Lung microvascular endothelial cell (primary cell): ENCODE results near the gene CCDC40. TPM values are rescaled to one million over a fixed set of nuclear protein-coding genes. Genes with fewer than 3 reads are reported as not detected.

Experiments
- DNase-seq, 2 donors: peaks; one replicate each; pipeline versions ENCODE4 v3.0.0 to v3.0.0-alpha.2; 2010; ENCODE audit warnings: low read depth in 2 of 2
- total RNA-seq: library from RNA; depleted of rRNA; stranded (reverse); fragments of >200 nt; gene quantifications from 2 replicates; pipeline ENCODE4 v1.2.1, GENCODE V29; 2014

CCDC40 gene
- total RNA-seq, 1 donor from 2014 or later, result 4.0 TPM

DNA sequence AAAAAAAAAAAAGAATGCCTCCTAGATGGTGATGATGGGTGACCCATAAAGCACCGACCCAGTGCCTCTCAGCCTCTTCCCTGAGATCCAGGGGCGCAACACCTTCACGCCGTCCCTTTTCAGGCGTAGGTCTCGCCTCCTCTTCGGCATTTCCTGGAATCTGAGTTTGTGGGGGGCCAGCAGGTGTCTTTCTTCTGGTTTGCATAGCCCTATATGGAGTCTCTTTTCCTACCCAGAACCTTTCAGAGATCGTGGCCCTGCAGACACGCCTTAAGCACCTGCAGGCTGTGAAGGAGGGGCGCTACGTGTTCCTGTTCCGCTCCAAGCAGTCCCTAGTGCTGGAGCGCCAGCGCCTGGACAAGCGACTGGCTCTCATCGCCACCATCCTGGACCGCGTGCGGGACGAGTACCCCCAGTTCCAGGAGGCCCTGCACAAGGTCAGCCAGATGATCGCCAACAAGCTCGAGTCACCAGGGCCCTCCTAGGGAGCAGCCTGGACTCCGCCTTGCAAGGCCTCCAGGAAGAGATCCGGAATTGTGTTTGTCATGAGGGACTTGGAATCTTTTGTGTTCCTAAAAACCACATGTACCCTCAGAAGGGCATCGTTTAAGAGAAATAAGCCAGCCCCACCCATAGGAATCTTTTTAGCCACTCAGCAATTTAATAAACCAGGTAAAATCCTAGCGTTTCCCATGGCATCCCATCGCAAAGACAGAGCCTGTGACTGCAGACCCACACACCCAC lies 63.0 kb downstream of the CCDC40 start:
- no peak for DNase-seq

DNA sequence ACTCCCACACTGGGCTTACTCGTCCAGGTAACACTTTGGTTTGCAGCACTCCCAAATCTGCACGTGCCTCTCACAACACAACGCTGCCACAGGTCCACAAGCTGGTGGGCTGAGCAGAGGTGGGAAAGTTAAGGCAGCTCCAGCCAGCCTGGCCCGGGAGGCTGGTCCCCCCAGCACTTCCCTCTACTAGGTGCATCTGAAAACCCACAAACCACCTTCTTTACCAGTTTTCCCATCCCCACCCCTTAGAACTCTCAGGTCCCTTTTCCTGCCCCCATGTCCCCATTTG lies 63.5 kb downstream of the CCDC40 start:
- DNase-seq, result no peak

DNA sequence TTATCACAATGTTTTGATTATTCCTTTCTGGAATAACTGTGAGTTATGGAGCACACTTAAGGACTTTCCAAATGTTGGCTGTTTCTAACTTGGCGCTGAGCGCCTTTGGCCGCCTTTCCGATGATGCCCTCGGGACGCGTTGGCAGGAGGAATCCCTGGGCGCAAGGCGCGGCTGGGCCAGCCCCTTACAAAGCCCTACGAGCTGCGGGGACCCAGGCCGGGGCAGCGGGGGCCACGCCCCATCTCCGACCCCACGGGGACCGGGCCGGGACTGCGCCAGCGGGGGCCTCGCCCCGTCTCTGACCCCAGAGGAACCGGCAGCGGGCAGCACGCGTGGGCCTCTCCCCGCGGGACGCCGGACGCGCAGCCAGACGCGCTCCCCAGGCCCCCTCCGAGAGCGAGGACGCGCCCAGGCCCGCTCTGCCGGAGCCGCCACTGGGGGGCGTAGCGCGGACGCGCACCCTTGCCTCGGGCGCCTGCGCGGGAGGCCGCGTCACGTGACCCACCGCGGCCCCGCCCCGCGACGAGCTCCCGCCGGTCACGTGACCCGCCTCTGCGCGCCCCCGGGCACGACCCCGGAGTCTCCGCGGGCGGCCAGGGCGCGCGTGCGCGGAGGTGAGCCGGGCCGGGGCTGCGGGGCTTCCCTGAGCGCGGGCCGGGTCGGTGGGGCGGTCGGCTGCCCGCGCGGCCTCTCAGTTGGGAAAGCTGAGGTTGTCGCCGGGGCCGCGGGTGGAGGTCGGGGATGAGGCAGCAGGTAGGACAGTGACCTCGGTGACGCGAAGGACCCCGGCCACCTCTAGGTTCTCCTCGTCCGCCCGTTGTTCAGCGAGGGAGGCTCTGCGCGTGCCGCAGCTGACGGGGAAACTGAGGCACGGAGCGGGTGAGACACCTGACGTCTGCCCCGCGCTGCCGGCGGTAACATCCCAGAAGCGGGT lies 64.8 kb downstream of the CCDC40 start, which contains the start of gene GAA:
Gene GAA, plus strand, starts transcription at position 571 of the 935 bp plus-strand sequence. CDS start 3,006 bp downstream, outside the sequence.
- DNase-seq, result peak; percentile 86 to 92

DNA sequence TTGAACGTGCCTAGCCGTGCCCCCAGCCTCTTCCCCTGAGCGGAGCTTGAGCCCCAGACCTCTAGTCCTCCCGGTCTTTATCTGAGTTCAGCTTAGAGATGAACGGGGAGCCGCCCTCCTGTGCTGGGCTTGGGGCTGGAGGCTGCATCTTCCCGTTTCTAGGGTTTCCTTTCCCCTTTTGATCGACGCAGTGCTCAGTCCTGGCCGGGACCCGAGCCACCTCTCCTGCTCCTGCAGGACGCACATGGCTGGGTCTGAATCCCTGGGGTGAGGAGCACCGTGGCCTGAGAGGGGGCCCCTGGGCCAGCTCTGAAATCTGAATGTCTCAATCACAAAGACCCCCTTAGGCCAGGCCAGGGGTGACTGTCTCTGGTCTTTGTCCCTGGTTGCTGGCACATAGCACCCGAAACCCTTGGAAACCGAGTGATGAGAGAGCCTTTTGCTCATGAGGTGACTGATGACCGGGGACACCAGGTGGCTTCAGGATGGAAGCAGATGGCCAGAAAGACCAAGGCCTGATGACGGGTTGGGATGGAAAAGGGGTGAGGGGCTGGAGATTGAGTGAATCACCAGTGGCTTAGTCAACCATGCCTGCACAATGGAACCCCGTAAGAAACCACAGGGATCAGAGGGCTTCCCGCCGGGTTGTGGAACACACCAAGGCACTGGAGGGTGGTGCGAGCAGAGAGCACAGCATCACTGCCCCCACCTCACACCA lies 65.7 kb downstream of the CCDC40 start:
- peak; percentile 12 to 40 for DNase-seq

DNA sequence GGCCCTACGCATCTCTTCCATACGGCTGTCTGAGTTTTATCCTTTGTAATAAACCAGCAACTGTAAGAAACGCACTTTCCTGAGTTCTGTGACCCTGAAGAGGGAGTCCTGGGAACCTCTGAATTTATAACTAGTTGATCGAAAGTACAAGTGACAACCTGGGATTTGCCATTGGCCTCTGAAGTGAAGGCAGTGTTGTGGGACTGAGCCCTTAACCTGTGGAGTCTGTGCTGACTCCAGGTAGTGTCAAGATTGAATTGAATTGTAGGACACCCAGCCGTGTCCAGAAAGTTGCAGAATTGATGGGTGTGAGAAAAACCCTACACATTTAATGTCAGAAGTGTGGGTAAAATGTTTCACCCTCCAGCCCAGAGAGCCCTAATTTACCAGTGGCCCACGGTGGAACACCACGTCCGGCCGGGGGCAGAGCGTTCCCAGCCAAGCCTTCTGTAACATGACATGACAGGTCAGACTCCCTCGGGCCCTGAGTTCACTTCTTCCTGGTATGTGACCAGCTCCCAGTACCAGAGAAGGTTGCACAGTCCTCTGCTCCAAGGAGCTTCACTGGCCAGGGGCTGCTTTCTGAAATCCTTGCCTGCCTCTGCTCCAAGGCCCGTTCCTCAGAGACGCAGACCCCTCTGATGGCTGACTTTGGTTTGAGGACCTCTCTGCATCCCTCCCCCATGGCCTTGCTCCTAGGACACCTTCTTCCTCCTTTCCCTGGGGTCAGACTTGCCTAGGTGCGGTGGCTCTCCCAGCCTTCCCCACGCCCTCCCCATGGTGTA lies 66.4 kb downstream of the CCDC40 start:
- no peak for DNase-seq

DNA sequence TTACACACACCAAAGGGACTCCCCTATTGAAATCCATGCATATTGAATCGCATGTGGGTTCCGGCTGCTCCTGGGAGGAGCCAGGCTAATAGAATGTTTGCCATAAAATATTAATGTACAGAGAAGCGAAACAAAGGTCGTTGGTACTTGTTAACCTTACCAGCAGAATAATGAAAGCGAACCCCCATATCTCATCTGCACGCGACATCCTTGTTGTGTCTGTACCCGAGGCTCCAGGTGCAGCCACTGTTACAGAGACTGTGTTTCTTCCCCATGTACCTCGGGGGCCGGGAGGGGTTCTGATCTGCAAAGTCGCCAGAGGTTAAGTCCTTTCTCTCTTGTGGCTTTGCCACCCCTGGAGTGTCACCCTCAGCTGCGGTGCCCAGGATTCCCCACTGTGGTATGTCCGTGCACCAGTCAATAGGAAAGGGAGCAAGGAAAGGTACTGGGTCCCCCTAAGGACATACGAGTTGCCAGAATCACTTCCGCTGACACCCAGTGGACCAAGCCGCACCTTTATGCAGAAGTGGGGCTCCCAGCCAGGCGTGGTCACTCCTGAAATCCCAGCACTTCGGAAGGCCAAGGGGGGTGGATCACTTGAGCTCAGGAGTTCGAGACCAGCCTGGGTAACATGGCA lies 67.1 kb downstream of the CCDC40 start:
- no peak for DNase-seq

DNA sequence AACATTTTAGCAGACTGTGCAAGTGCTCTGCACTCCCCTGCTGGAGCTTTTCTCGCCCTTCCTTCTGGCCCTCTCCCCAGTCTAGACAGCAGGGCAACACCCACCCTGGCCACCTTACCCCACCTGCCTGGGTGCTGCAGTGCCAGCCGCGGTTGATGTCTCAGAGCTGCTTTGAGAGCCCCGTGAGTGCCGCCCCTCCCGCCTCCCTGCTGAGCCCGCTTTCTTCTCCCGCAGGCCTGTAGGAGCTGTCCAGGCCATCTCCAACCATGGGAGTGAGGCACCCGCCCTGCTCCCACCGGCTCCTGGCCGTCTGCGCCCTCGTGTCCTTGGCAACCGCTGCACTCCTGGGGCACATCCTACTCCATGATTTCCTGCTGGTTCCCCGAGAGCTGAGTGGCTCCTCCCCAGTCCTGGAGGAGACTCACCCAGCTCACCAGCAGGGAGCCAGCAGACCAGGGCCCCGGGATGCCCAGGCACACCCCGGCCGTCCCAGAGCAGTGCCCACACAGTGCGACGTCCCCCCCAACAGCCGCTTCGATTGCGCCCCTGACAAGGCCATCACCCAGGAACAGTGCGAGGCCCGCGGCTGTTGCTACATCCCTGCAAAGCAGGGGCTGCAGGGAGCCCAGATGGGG lies 68.0 kb downstream of the CCDC40 start:
- DNase-seq, result peak in 1 of 2 donors; percentile 59

DNA sequence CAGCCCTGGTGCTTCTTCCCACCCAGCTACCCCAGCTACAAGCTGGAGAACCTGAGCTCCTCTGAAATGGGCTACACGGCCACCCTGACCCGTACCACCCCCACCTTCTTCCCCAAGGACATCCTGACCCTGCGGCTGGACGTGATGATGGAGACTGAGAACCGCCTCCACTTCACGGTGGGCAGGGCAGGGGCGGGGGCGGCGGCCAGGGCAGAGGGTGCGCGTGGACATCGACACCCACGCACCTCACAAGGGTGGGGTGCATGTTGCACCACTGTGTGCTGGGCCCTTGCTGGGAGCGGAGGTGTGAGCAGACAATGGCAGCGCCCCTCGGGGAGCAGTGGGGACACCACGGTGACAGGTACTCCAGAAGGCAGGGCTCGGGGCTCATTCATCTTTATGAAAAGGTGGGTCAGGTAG lies 68.5 kb downstream of the CCDC40 start:
- DNase-seq, result no peak

DNA sequence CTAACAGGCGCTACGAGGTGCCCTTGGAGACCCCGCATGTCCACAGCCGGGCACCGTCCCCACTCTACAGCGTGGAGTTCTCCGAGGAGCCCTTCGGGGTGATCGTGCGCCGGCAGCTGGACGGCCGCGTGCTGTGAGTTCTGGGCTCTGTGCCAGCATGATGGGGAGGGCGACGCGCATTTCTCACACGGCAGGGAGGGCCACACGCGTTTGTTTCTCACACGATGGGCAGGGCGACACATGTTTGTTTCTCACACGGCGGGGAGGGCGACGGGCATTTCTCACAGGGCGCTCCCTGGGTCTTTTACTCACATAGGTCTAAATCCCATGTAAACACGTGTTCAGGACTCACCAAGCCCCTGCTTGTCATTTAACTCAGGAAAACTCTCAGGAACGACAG lies 69.3 kb downstream of the CCDC40 start:
- DNase-seq, result no peak

DNA sequence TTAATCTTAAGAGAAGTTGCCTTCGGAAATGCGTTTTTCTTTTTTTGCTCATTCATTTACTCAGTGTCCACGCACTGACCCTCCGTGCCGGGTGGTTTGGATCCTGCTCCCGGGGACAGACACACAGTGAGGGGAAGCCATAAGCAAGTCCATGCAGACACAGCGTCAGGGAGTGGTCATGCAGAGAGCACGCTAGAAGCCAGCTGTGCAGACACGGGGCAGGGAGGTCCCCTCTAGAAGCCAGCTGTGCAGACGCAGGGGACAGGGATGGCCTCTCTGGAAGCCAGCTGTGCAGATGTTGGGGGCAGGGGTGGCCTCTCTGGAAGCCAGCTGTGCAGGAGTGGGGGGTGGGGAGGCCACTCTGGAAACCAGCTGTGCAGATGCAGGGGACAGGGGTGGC lies 69.7 kb downstream of the CCDC40 start:
- DNase-seq, result no peak

DNA sequence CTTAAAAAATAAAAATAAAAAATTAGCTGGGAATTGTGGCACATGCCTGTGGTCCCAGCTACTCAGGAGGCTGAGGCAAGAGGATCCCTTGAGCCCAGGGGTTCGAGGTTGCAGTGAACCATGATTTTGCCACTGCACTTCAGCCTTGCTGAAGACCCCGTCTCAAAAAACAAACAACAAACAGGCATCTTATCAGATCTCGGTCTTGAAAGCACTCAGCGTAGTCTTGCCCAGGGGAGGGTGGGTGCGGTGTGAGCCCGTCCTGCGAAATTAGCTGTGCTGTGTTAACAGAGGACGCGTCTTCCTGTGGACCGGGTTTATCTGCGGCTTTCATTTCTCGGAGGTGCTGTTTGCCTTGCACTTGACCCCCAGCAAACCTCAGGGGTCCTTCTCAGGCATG lies 70.3 kb downstream of the CCDC40 start:
- DNase-seq, result no peak

DNA sequence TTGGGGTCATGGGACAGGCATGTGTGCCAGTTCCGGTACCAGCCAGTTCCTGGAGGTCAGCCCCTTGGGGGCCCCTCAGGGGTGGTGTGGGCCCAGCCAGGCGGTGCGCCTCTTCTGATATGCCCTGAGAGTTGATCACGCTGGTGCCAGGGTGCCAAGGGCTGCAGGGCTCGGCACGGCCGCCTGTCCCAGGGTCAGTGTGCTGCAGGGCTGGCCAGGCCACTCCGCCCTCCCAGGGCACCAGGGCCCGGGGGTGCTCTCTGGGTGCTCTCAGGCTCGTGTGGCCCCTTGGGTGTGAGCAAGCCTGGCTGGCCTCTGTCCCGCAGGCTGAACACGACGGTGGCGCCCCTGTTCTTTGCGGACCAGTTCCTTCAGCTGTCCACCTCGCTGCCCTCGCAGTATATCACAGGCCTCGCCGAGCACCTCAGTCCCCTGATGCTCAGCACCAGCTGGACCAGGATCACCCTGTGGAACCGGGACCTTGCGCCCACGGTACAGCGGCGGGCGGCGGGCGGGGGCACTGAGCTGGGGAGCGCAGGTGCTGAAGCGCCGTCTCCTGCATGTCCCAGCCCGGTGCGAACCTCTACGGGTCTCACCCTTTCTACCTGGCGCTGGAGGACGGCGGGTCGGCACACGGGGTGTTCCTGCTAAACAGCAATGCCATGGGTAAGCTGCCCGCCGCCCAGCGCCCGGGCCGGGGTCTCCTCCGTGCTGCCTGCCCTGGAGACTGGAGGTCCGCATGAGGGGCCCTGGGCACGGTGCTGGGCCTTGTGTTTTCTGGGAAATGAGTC lies 71.0 kb downstream of the CCDC40 start:
- DNase-seq, result no peak

DNA sequence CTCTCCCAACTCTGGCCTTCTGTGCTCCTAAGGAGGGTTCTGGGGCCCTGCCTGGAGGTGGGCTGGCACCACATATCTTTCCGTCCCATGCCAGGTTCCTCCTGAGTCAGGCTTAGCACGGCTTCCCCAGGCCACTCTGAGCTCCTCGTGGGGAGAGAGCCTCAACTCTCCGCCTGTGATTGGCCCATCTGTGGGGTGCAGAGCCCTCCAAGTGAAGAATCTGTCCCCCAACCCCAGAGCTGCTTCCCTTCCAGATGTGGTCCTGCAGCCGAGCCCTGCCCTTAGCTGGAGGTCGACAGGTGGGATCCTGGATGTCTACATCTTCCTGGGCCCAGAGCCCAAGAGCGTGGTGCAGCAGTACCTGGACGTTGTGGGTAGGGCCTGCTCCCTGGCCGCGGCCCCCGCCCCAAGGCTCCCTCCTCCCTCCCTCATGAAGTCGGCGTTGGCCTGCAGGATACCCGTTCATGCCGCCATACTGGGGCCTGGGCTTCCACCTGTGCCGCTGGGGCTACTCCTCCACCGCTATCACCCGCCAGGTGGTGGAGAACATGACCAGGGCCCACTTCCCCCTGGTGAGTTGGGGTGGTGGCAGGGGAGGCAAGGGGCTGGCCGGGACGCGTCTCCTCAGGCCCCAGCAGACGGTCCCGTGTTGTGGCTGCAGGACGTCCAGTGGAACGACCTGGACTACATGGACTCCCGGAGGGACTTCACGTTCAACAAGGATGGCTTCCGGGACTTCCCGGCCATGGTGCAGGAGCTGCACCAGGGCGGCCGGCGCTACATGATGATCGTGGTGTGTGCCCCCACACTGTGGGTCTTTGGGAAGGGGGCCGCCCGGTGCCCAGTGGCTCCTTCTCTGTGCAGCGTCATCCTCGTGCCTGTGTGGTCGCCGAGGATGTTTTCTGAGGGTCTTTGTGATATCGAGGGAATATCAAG lies 71.9 kb downstream of the CCDC40 start:
- no peak for DNase-seq

DNA sequence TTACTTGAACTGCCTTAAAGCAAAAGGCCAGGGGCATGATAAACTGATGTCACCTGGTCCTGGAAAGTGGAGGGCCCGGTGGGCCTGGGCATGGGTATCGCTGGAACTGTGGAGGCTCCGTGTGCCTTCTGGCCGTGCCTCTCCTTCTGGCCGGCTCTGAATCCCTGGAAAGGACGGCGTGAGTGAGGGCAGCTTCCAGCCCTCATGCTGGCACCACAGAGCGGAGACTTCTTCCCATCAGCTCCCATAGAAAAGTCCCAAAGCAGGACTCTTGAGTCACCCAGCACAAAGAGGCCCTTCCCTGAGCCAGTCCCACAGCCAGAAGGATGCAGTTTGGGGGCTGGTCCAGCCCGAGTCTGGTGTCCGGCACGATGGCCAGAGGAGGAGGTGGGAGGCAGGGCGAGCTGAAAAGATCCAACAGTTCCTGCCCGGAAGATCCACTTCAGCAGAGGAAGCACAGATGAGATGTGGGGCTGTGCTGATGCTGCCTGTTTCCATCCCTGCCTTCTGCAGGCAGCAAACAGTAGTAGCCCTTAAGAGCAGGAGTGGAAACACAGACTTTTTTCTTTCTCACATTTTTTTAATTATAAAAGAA lies 72.7 kb downstream of the CCDC40 start:
- no peak for DNase-seq

DNA sequence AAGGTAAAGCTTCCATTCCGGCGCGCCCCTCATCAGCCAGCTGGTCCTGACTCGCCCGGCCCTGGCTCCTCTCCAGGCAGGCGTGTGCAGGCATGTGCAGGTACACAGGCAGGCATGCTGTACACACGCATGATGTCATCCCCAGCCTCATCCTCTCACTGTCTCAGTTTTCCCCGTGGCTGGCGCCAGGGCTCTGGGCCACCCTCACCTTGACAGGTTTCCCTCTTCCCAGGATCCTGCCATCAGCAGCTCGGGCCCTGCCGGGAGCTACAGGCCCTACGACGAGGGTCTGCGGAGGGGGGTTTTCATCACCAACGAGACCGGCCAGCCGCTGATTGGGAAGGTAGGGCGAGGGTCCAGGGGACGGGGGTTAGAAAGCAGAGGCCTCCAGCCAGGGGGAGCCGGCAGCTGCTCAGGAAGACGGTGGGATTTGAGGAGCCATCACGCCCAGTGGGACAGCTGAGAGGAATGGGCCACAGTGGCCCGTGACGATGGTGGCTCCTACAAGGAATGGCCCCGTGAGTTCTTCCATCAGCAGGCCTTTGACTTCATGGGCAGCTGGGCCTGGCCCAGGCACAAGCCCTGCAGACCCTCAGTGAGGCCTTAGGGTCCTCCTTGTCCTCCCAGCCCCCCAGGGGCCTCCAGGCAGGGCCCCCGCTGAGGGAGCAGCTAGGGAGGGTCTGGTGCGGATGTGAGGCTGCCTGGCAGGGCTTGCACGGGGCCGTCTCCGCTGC lies 73.4 kb downstream of the CCDC40 start:
- DNase-seq, result no peak

DNA sequence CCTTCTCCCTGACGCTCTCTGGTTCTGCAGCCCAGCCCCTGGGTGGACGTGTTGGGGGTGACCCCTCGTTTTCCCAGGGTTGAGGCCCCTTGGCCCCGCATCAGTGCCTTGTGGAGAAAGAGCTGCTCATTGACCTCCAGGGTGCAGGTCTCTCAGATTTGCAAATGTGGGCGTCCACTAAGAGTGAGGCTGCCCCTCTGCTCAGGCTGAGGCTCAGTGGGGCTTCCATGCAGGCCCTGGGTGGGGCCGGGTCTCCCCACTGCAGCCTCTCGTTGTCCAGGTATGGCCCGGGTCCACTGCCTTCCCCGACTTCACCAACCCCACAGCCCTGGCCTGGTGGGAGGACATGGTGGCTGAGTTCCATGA lies 74.0 kb downstream of the CCDC40 start:
- no peak for DNase-seq

DNA sequence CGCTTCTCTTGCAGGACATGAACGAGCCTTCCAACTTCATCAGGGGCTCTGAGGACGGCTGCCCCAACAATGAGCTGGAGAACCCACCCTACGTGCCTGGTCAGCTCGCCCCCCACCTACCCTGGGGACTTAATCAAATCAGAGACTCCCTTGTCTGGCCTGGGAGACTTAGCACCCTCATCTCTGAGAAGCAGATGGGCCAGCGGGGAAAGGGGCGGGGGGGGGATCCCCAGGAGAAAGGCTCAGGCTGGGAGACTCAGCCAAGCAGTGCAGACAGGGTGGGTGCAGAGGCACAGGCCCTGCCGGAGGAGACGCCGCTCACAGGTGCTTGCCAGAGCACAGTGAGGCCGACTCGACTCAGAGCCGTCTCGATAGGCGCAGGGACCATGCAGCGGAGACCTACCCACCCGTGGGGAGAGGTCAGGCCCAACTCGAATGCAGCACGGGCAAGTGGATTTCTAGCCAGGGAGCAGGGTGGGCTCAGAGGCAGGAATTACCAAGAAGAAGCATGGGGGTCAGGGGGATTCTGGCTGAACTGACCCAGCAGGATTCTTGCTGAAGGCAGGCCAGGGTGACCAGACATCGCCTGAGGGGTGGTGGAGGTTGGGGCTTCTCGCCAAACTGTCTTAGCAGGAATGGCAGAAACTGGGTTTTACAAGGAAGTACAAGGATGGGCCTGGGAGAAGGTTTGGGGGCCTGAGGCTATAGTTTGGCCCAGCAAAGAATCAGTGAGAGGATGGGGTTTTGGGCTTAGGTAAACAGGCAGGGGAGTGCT lies 74.7 kb downstream of the CCDC40 start:
- DNase-seq, result no peak
